Tibial nerve (tissue), 4 donors: ENCODE data around the gene KLK7.

ENCODE experiments used
- EP300 ChIP-seq, 2 donors: sonication (generic); formaldehyde crosslinking; IDR thresholded peaks; one replicate each; pipeline ENCODE4 v1.6.1; 2017; ENCODE audit warnings: antibody characterized with exemption in 2 of 2, mild to moderate bottlenecking in 1 of 2
- POLR2A ChIP-seq, 2 donors: fragments of 450-650 bp; IDR thresholded peaks; one replicate each; pipeline ENCODE4 v1.6.1; 2017; ENCODE audit warnings: antibody characterized with exemption in 2 of 2, mild to moderate bottlenecking in 2 of 2, moderate library complexity in 2 of 2
- TF ChIP-seq, protein P1 (sequence below), 5 experiments: fragments of 200-600 bp in 3 of 5; fragments of 450-650 bp in 2 of 5; sonication (generic) in 3 of 5; IDR thresholded peaks; one replicate each; pipeline ENCODE4 v1.5.1; 2016 to 2019; ENCODE audit warnings: antibody characterized with exemption in 5 of 5, mild to moderate bottlenecking in 3 of 5, moderate library complexity in 2 of 5

DNA sequence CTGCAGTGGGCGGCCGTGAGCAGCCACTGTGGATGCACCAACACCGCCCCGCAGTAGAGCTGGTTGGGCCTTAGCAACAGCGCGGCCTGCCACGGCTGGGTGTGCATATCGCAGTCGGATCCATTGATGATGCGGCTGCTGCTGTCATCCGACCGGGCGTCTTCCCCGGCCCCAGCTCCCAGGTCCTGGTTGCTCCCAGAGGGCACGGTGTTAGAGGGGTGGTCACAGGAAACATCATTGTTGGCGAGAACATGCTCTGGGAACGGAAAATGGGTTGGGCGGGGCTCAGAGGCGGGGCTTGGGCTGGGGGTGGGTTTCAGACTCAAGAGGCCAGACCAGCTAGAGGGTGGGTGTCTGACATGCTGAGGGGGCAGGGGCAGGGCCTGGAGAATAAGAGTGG lies 33.9 kb downstream of the KLK7 start:
- TF ChIP-seq, protein P1, sequence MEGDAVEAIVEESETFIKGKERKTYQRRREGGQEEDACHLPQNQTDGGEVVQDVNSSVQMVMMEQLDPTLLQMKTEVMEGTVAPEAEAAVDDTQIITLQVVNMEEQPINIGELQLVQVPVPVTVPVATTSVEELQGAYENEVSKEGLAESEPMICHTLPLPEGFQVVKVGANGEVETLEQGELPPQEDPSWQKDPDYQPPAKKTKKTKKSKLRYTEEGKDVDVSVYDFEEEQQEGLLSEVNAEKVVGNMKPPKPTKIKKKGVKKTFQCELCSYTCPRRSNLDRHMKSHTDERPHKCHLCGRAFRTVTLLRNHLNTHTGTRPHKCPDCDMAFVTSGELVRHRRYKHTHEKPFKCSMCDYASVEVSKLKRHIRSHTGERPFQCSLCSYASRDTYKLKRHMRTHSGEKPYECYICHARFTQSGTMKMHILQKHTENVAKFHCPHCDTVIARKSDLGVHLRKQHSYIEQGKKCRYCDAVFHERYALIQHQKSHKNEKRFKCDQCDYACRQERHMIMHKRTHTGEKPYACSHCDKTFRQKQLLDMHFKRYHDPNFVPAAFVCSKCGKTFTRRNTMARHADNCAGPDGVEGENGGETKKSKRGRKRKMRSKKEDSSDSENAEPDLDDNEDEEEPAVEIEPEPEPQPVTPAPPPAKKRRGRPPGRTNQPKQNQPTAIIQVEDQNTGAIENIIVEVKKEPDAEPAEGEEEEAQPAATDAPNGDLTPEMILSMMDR (IDR thresholded peaks at IDR 0.05), result no peak
- no peak for TF ChIP-seq POLR2A (IDR thresholded peaks at IDR 0.05)
- TF ChIP-seq EP300 (IDR thresholded peaks at IDR 0.05), result no peak
